Body of pancreas (tissue), 4 donors: ENCODE measurements around the gene PGPEP1.

Source experiments
- CTCF ChIP-seq, 7 experiments: fragments of 450-650 bp in 4 of 7; fragments of 200-600 bp in 3 of 7; sonication (generic) in 3 of 7; IDR thresholded peaks; one replicate each; pipeline ENCODE4 v1.5.1; 2016 to 2019; ENCODE audit warnings: antibody characterized with exemption in 7 of 7
- POLR2A ChIP-seq, 3 donors: fragments of 450-650 bp; IDR thresholded peaks; one replicate each; pipeline ENCODE4 v1.6.1; 2016; ENCODE audit warnings: antibody characterized with exemption in 3 of 3, mild to moderate bottlenecking in 2 of 3

GRCh38 chr19:18418029-18418482, 77.7 kb downstream of the PGPEP1 start:
- TF ChIP-seq CTCF (IDR thresholded peaks at IDR 0.05), result no peak
- no peak for TF ChIP-seq POLR2A (IDR thresholded peaks at IDR 0.05)
